Endothelial cell of umbilical vein (primary cell): ENCODE results near the gene VWA5B2. TPM values are rescaled to one million over a fixed set of nuclear protein-coding genes. Genes with fewer than 3 reads are reported as not detected.

Experiments
- BruUV-seq: library from RNA; stranded (reverse); fragments of 400-500 nt; replicated peaks from 2 replicates; lab custom pipeline; 2021; lab: Mats Ljungman, UMichigan
- CTCF ChIA-PET: fragments of 300-600, 350-600 bp; sonication (Branson Sonifier 250); formaldehyde crosslinking; loops from one replicate; lab custom pipeline; 2021; ENCODE audit warnings: antibody characterized with exemption, inconsistent platforms; lab: Charles Lee
- POLR2A ChIA-PET: fragments of 300-600, 350-600 bp; sonication (Branson Sonifier 250); formaldehyde crosslinking; loops from one replicate; lab custom pipeline; 2021; ENCODE audit warnings: antibody characterized with exemption, inconsistent platforms; lab: Charles Lee
- DNase-seq: peaks from one replicate; pipeline ENCODE4 v3.0.0-alpha.2; 2011; ENCODE audit warnings: low read depth, low spot score
- FAIRE-seq: peaks from 2 replicates; lab custom pipeline; 2011; peaks lifted over from hg19 to GRCh38; lab: Jason Lieb, UNC
- H2AFZ ChIP-seq: 2 replicates; pipeline ENCODE4 v1.6.0; 2012; ENCODE audit warnings: low read depth, low read length, control low read depth, inconsistent platforms
- H3K27ac ChIP-seq: 2 replicates; pipeline ENCODE4 v1.5.1; 2011; ENCODE audit warnings: low read depth, mild to moderate bottlenecking, control low read depth, low read length, moderate library complexity; ENCODE audit not compliant: insufficient read depth
- H3K27me3 ChIP-seq, 2 experiments: 2 replicates each; pipeline versions ENCODE4 v1.6.0 to v1.6.1; 2011; ENCODE audit warnings: low read length in 2 of 2, mixed read lengths in 1 of 2; ENCODE audit not compliant: control insufficient read depth in 2 of 2, insufficient read depth in 2 of 2
- H3K36me3 ChIP-seq, 2 experiments: 2 replicates in 1 of 2; 3 replicates in 1 of 2; pipeline ENCODE4 v1.5.1; 2011; ENCODE audit warnings: low read length in 2 of 2, mild to moderate bottlenecking in 1 of 2, moderate library complexity in 1 of 2; ENCODE audit not compliant: control insufficient read depth in 2 of 2, insufficient read depth in 2 of 2; ENCODE audit errors: extremely low read depth in 1 of 2
- H3K4me1 ChIP-seq: 3 replicates; pipeline ENCODE4 v1.5.1; 2011; ENCODE audit warnings: mild to moderate bottlenecking, low read length; ENCODE audit not compliant: control insufficient read depth, insufficient read depth; ENCODE audit errors: extremely low read depth
- H3K4me2 ChIP-seq: 2 replicates; pipeline ENCODE4 v1.6.1; 2011; ENCODE audit warnings: low read length, control low read depth, mixed read lengths; ENCODE audit not compliant: insufficient read depth
- H3K4me3 ChIP-seq, 3 experiments: fragments of 200-600 bp in 1 of 3; sonication (generic), shearing (Covaris generic) in 1 of 3; replicated peaks in 1 of 3; 2 replicates each; pipeline ENCODE4 v1.5.1; 2011 to 2016; ENCODE audit warnings: control low read depth in 3 of 3, low read length in 3 of 3, mild to moderate bottlenecking in 2 of 3, inconsistent platforms in 1 of 3, low read depth in 1 of 3, moderate library complexity in 1 of 3; ENCODE audit not compliant: insufficient read depth in 1 of 3
- H3K79me2 ChIP-seq: 2 replicates; pipeline ENCODE4 v1.6.0; 2012; ENCODE audit warnings: low read length, inconsistent platforms; ENCODE audit not compliant: control insufficient read depth, insufficient read depth
- H3K9ac ChIP-seq: replicated peaks from 2 replicates; pipeline ENCODE3; 2011; ENCODE audit warnings: low read length, control low read depth; ENCODE audit not compliant: insufficient read depth; ENCODE audit errors: extremely low read depth
- H3K9me1 ChIP-seq: replicated peaks from 3 replicates; pipeline ENCODE4 v1.6.0; 2011; ENCODE audit warnings: mild to moderate bottlenecking, low read length; ENCODE audit not compliant: control insufficient read depth, insufficient read depth; ENCODE audit errors: extremely low read depth
- H3K9me3 ChIP-seq: replicated peaks from 2 replicates; pipeline ENCODE4 v1.5.1; 2012; ENCODE audit warnings: low read length, inconsistent platforms; ENCODE audit not compliant: control insufficient read depth, insufficient read depth
- H4K20me1 ChIP-seq: replicated peaks from 2 replicates; pipeline ENCODE3; 2011; ENCODE audit warnings: mild to moderate bottlenecking, low read length; ENCODE audit not compliant: control insufficient read depth, insufficient read depth; ENCODE audit errors: extremely low read depth
- CTCF ChIP-seq, 2 donors: IDR thresholded peaks; 1 replicate in 1 of 2; 2 replicates in 1 of 2; pipeline ENCODE4 v1.5.1; 2011; ENCODE audit warnings: low read length in 2 of 2, mild to moderate bottlenecking in 2 of 2, moderate library complexity in 2 of 2, control low read depth in 1 of 2, inconsistent platforms in 1 of 2, low read depth in 1 of 2; ENCODE audit not compliant: insufficient read depth in 1 of 2; ENCODE audit errors: extremely low read depth in 1 of 2
- EZH2 ChIP-seq: IDR thresholded peaks from 2 replicates; pipeline ENCODE4 v1.6.1; 2012; ENCODE audit warnings: borderline replicate concordance, low read depth, mild to moderate bottlenecking, moderate library complexity, low read length, inconsistent platforms; ENCODE audit not compliant: severe bottlenecking
- FOS ChIP-seq: IDR thresholded peaks from 2 replicates; pipeline ENCODE4 v1.6.1; 2011; ENCODE audit warnings: mild to moderate bottlenecking, low read length, moderate library complexity, borderline replicate concordance; ENCODE audit not compliant: insufficient read depth
- JUN ChIP-seq: IDR thresholded peaks from 2 replicates; pipeline ENCODE4 v1.6.1; 2011; ENCODE audit warnings: borderline replicate concordance, low read depth; ENCODE audit not compliant: insufficient read length, insufficient read depth
- MYC ChIP-seq: IDR thresholded peaks from one replicate; pipeline ENCODE4 v1.6.1; 2011; ENCODE audit warnings: mild to moderate bottlenecking, low read depth, low read length
- POLR2A ChIP-seq: IDR thresholded peaks from 2 replicates; pipeline ENCODE4 v1.6.1; 2012; ENCODE audit warnings: low read depth, mild to moderate bottlenecking, control low read depth, low read length
- POLR2AphosphoS5 ChIP-seq: IDR thresholded peaks from 2 replicates; pipeline ENCODE4 v1.6.1; 2012; ENCODE audit warnings: low read depth, mild to moderate bottlenecking, control low read depth, low read length, moderate library complexity; ENCODE audit not compliant: insufficient read depth
- dilution Hi-C: fragments of 300-500 bp; cut with MboI; formaldehyde crosslinking; loops from one replicate; pipeline ENCODE4 v1.15.0; 2019; ENCODE audit warnings: low sequenced_read_pairs; ENCODE audit not compliant: extremely low pct_ligation_motif_present
- intact Hi-C: fragments of 100-400 bp; cut with micrococcal nuclease; formaldehyde crosslinking; loops from one replicate; pipeline ENCODE4 v1.10.0; 2022
- polyA plus RNA-seq, 4 experiments: library from polyadenylated mRNA; depleted of rRNA in 3 of 4; stranded (reverse) in 3 of 4; unstranded in 1 of 4; fragments of >200 nt; gene quantifications; 2 replicates each; pipeline versions ENCODE4 v1.2.1 to v1.2.3, GENCODE V29; 2011 to 2012; ENCODE audit warnings: missing spikeins in 1 of 4
- total RNA-seq: library from RNA; stranded (reverse); gene quantifications from 2 replicates; pipeline ENCODE4 v1.2.3, GENCODE V29; 2021
- TF ChIP-seq, protein P1 (sequence below): IDR thresholded peaks from 2 replicates; pipeline ENCODE4 v1.6.1; 2011; ENCODE audit not compliant: insufficient read depth, insufficient read length

Gene VWA5B2
- total and polyA plus RNA-seq, 2 donors (not counting 3 experiments of a cell fraction or from before 2014, with no cell fraction given): 0.03 TPM; not detected in 1

DNA sequence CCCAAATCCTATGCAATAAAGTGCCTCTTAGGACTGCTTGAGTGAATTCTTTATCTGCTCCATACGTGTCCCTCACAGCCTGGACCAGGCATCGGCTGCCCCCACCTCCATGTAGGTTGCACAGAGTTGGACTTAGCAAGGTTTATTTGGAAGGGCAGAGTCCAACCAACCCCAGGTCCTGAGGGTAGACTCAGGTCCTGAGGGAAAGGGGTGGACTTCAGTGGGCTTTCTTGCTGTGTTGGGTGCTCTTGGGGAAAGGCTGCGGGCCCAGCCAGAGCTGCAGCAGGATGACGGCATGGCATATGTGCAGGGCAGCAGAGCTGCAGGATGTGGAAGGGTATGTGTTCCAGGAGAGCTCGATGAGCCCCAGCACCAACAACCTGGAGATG is 12.9 kb downstream of the VWA5B2 start:
- ChIA-PET POLR2A (no interaction called here), CTCF (interaction anchor here (0.9 to 8.1 kb wide), 13 partner anchors 9 to 349 kb away, joined by 3 to 98 read pairs (median 6); partner anchors contain the start of genes ABCF3, AP2M1, CAMK2N2 and EIF2B5)
- TF ChIP-seq FOS: no peak
- no peak for TF ChIP-seq CTCF (IDR thresholded peaks at IDR 0.05; ENCODE audit: extremely low read depth in 1 of 2, insufficient read depth in 1 of 2, low read depth in 1 of 2, low read length in 2 of 2)
- TF ChIP-seq MYC: no peak
- TF ChIP-seq JUN: no peak
- TF ChIP-seq POLR2AphosphoS5: no peak
- no peak for TF ChIP-seq POLR2A
- TF ChIP-seq, protein P1, sequence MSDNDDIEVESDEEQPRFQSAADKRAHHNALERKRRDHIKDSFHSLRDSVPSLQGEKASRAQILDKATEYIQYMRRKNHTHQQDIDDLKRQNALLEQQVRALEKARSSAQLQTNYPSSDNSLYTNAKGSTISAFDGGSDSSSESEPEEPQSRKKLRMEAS: no peak
- TF ChIP-seq EZH2: no peak
- BruUV-seq: TSS peak; percentile 9
- H3K4me3 ChIP-seq: no peak overlapping the region
- H3K4me1 ChIP-seq: no peaks in the 10 kb centered on the region
- H3K9me1 ChIP-seq: no peaks in the 10 kb centered on the region
- DNase-seq (no peak), FAIRE-seq (no peak)
- H3K4me2 ChIP-seq: no peak overlapping the region
- dilution Hi-C loops (no loop called here), intact Hi-C loops (loop anchor here (5.0 kb wide), 1 partner anchor 225 kb away; the partner anchor contains the start of gene ABCC5)
- no peak overlapping the region for H3K9ac ChIP-seq
- no peak overlapping the region for H2AFZ ChIP-seq
- no peak overlapping the region for H3K27ac ChIP-seq
- no peaks in the 10 kb centered on the region for H4K20me1 ChIP-seq
- H3K79me2 ChIP-seq: no peaks in the 10 kb centered on the region
- H3K27me3 ChIP-seq: no peaks in the 10 kb centered on the region
- no peaks in the 10 kb centered on the region for H3K9me3 ChIP-seq
- H3K36me3 ChIP-seq: peaks cover 0 to 21% of the 10 kb centered on the region in 2 experiments
